GM18526 (cell line): ENCODE results near the gene TMEM39B.

Experiments
- POLR2A ChIP-seq: IDR thresholded peaks from 3 replicates; pipeline ENCODE4 v1.6.1; 2011; ENCODE audit not compliant: insufficient read length; ENCODE audit errors: extremely low read depth

TMEM39B gene

DNA sequence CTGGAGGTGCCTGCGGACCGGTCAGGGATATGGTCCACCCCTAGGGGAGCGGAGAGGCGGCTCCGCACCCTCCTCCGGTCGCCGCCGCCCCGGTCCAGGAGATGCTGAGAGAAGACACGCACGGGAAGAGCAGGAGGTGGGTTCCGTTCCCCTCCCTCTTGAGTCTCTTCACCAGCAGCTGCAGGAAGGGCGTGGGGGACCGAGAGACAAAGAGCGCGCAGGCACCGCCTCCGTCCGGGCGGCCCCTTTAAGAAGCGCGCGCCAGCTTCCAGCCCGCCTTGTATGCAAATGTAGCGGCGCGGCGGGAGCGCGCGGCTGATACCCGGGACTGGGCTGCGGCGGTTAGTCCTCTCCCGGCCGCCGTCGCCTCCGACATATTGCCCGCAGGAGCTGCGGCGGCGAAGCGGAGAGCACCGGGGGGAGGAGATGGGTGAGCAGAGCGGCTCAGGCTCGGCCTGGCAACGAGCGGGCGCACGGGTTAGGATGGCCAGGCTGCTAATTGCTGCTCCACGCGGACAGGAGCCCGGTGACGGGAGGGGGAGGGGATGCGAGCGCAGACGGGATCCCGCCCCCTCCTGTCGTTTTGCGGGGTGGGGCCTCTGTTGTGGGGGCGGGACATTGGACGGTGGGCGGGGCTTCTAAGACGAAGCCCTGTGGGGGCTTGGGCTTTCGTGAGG, at the start of gene TMEM39B:
TSS of gene TMEM39B (plus strand) at position 318 of the 677 bp plus-strand sequence. CDS start at position 427, 109 bp downstream.
- TF ChIP-seq POLR2A, result peak; percentile 84

DNA sequence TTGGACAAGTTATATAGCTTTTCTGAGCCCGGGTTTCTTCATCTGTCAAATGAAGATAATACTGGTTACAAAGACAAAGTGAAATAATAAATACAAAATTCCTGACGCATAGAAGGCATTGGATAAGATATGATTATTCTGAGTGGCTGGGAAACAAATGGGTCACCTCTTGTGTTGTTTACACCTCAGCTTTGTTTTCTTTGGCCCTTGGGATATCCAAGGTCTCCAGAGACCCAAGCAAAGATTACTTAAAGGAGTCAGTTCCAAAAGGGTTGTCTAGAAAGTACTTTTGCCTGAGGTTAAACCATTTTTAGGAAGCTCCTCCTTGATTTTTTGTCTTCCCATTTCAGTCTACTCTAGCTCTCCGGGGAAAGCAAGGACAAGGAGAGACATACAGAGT, 49.4 kb upstream of the TMEM39B start:
- no peak for TF ChIP-seq POLR2A

GRCh38 chr1:32025515-32025914, 47.2 kb upstream of the TMEM39B start:
- TF ChIP-seq POLR2A, result no peak

DNA sequence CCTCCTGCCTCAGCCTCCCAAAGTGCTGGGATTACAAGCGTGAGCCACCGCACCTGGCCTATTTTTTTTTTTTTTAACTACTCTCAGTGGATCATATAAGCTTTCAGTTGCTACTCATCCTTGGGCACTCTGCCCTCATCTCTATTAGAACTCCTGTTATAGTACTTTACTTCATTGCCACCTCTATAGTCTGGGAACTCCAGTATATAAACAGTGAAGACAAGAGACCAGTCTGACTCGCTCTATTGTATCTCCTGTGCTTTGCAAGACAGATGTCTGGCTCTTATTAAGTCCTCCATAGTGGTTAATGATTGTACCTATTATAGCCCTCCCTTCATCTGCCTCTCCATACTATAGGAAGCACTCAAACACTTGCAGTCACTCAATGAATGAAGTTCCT, 44.0 kb upstream of the TMEM39B start:
- TF ChIP-seq POLR2A, result no peak

DNA sequence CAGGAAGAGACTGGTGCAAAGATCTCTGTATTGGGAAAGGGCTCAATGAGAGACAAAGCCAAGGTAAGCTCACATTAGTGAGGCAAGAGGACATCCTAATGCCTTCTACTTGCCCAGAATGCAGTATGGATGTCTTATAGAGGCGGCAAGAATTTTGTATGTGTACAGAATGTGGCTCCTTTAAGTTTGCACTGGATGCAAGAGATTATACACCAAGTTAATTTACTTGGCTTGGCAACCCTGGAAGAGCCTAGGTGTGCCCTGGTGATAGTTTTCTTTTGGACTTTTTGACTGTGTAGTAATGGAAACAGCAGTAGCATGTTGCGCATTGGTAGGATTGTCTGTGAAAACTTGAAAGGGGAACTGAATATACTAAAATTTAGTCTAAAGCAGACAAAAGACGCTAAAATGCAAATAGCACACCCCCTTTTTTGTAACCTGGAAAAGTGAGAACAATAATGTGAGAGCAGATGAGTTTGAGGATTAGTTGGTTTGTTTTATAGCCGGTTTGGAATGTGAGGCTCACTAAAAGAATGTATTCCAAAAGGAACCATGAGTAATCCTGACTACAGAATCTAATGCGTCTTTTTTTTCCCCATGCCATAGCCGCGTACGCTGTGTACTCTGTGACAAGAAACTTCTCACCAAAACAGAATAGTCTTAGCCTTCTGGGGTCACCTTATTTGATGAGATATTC, 41.0 kb upstream of the TMEM39B start:
- TF ChIP-seq POLR2A, result no peak

- TF ChIP-seq POLR2A, result no peak
Measured at GRCh38 chr1:32032275-32032615, 40.5 kb upstream of the TMEM39B start.

- TF ChIP-seq POLR2A, result no peak
Measured at GRCh38 chr1:32035119-32035518, 37.6 kb upstream of the TMEM39B start.

DNA sequence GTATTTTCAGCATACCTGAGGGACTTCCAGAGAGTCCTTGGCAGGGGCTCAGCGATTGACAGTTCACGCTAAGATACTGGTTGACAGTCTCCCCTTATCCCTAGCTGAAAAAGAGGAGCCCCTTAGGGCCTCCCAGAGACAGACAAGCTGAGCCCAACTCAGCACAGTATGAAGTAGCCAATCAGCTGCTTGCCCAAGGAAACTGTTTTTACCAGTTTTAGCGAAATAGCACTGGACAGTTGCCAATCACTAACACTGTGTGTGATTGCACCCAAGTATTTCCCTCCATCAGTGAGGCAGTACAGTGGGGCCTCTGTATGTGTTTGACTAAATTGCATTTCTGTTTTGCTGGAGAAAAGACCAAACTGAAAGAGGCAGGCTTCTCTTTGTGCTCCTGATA, 32.0 kb upstream of the TMEM39B start:
- TF ChIP-seq POLR2A, result no peak

DNA sequence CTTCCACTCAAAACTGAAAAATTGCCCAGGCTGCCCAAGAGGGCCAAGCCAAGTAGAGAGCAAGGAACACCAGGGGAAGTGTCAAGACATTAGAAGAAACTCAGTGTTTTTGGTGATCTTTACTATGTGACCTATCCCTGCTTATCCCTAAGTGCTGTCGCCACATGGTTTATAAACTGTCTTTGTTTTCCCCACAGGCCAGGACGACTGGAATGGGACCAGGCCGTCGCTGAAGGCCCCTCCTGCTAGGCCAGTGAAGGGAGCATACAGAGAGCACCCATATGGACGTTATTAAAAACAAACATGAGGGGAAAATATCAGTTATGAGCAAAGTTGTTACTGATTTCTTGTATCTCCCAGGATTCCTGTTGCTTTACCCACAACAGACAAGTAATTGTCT, 30.4 kb upstream of the TMEM39B start:
- no peak for TF ChIP-seq POLR2A

- no peak for TF ChIP-seq POLR2A
Measured at GRCh38 chr1:32044234-32044633, 28.5 kb upstream of the TMEM39B start.

- no peak for TF ChIP-seq POLR2A
Measured at GRCh38 chr1:32045772-32046171, 27.0 kb upstream of the TMEM39B start.

- TF ChIP-seq POLR2A, result no peak
Measured at GRCh38 chr1:32047701-32048100, 25.0 kb upstream of the TMEM39B start.

DNA sequence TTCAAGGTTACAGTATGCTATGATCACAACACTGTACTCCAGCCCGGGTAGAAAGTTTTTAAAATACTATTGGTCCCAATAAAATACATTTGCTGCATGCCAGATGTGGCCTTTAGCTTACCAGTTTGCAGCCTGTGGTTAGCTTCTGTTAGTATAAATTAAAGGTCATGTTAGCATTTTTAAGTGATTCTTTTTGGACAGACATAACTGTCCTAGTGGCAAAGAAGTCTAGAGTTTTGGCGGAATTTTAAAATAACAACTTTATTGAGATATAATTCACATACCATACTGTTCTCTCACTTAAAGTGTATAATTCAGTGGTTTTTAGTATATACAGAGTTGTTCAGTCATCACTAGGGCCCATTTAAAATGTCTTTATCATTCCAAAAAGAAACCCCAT, 24.3 kb upstream of the TMEM39B start:
- no peak for TF ChIP-seq POLR2A

- no peak for TF ChIP-seq POLR2A
Measured at GRCh38 chr1:32051706-32052105, 21.0 kb upstream of the TMEM39B start.

- no peak for TF ChIP-seq POLR2A
Measured at GRCh38 chr1:32052887-32053286, 19.9 kb upstream of the TMEM39B start.

DNA sequence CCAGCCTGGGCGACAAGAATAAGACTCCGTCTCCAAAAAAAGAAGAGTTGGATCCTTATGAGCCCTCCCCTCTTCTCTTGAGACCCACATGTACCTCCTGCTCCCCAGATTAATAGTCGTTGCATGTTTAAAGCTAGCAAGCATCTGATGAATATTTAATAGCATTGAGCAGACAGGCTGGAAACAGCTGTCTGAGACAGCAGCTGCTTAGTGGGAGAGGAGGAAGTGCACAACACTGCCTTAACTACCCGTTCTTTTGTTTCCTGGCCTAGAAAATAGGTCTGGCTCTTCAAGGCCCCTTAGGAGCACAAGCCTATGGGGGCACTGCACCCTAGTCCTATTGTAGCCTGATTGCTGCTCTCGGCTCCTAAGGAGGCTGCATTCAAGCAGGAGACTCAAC, 17.3 kb upstream of the TMEM39B start:
- no peak for TF ChIP-seq POLR2A

DNA sequence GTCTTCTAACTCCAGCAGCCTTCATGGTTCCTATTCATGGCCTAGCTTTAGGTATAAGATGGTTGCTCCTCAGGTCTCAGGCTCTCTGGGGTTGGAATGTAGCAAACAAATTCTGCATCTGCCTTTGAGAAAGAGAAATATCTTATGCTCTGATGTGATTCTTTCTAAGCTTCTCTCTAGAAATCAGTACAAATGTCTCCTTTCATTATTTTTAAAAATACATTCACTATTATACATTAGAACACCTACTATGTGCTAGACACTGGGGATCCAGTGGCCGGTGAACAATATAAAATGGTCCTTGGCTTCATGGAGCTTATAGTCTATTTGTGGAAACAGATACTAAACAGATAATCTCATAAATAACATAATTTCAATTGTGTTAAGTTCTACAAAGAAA, 16.1 kb upstream of the TMEM39B start:
- no peak for TF ChIP-seq POLR2A

DNA sequence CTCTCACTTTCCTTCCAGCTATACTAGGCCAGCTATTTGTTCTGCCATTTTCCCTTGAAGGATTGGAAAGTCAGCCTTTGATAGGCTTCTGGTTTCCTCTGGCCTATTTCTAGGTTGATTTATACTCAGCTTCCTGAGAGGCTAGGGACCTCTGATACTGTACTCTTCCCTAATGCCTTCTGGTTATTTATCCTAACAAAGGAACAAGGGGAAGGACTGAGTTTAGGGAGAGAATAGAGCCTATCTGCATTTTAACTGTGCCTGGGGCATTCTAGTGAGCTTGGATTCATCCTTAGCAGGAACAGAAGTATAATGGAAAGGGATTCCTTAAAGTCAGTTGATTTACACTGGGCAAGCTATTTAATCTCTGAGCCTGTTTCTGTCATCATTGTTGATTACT, 11.8 kb upstream of the TMEM39B start:
- no peak for TF ChIP-seq POLR2A

- TF ChIP-seq POLR2A, result no peak
Measured at GRCh38 chr1:32062867-32063230, 9.9 kb upstream of the TMEM39B start.
